Mucosa of rectum (tissue), 2 donors: ENCODE measurements around the gene MAGED4B.
"Not testable (repeated sequence)": the region's sequence is repeated elsewhere in the genome, so short reads cannot be mapped to it uniquely, and the experiment has no call there.

Experiments used
- H3K27ac ChIP-seq, 2 donors: one replicate each; pipeline ENCODE4 v1.7.0; 2013; ENCODE audit warnings: inconsistent platforms in 2 of 2, low read depth in 2 of 2, low read length in 2 of 2
- H3K27me3 ChIP-seq, 2 donors: one replicate each; pipeline ENCODE4 v1.7.0; 2013; ENCODE audit warnings: low read length in 2 of 2; ENCODE audit not compliant: control insufficient read depth in 2 of 2, insufficient read depth in 2 of 2
- H3K36me3 ChIP-seq, 2 donors: one replicate each; pipeline ENCODE4 v1.7.0; 2013; ENCODE audit warnings: low read length in 2 of 2; ENCODE audit not compliant: control insufficient read depth in 2 of 2, insufficient read depth in 2 of 2
- H3K4me1 ChIP-seq, 2 donors: one replicate each; pipeline ENCODE4 v1.7.0; 2013; ENCODE audit warnings: low read length in 2 of 2, mild to moderate bottlenecking in 1 of 2; ENCODE audit not compliant: control insufficient read depth in 2 of 2, insufficient read depth in 2 of 2
- H3K4me3 ChIP-seq, 2 donors: one replicate each; pipeline ENCODE4 v1.7.0; 2013; ENCODE audit warnings: low read length in 2 of 2
- H3K9ac ChIP-seq, 2 donors: one replicate each; pipeline ENCODE4 v1.7.0; 2013; ENCODE audit warnings: low read length in 2 of 2, low read depth in 1 of 2, mild to moderate bottlenecking in 1 of 2
- H3K9me3 ChIP-seq, 2 donors: one replicate each; pipeline ENCODE4 v1.7.0; 2013; ENCODE audit warnings: low read length in 2 of 2; ENCODE audit not compliant: control insufficient read depth in 2 of 2
- donor health status: healthy.
- donor health status: Normal muscosa, but diverticular disease.

MAGED4B gene

GRCh38 chrX:52068666-52069640 is at the start of gene MAGED4B:
Gene MAGED4B (minus strand): TSS chrX:52069183. CDS start chrX:52068172, 1,011 bp downstream.
- H3K27me3 ChIP-seq, H3K36me3 ChIP-seq, H3K9ac ChIP-seq, H3K9me3 ChIP-seq, H3K27ac ChIP-seq, H3K4me3 ChIP-seq, H3K4me1 ChIP-seq: not testable (repeated sequence)

- no peaks in the 10 kb centered on the region for H3K27me3 ChIP-seq
These were observed 49.3 kb upstream of the MAGED4B start for GRCh38 chrX:52118262-52118661.

GRCh38 chrX:52082578-52082977 is 13.6 kb upstream of the MAGED4B start:
- H3K9me3 ChIP-seq, result no peaks in the 10 kb centered on the region
- no peak overlapping the region for H3K27ac ChIP-seq
- H3K4me1 ChIP-seq, result no peaks in the 10 kb centered on the region
- no peaks in the 10 kb centered on the region for H3K27me3 ChIP-seq
- no peak overlapping the region for H3K9ac ChIP-seq
- no peaks in the 10 kb centered on the region for H3K36me3 ChIP-seq
- no peak overlapping the region for H3K4me3 ChIP-seq

More at GRCh38 chrX:52118262-52118661, 49.3 kb upstream of the MAGED4B start:
- Histone ChIP-seq H3K9ac (no peak overlapping the region), H3K4me1 (no peaks in the 10 kb centered on the region), H3K36me3 (no peaks in the 10 kb centered on the region), H3K27ac (no peak overlapping the region), H3K9me3 (no peaks in the 10 kb centered on the region), H3K4me3 (no peak overlapping the region)

GRCh38 chrX:52078131-52078530 is 9.1 kb upstream of the MAGED4B start:
- no peaks in the 10 kb centered on the region for H3K36me3 ChIP-seq
- no peak overlapping the region for H3K27ac ChIP-seq
- H3K4me3 ChIP-seq, result no peak overlapping the region
- no peaks in the 10 kb centered on the region for H3K27me3 ChIP-seq
- no peaks in the 10 kb centered on the region for H3K4me1 ChIP-seq
- H3K9me3 ChIP-seq, result no peaks in the 10 kb centered on the region
- H3K9ac ChIP-seq, result no peak overlapping the region

- H3K9ac ChIP-seq, H3K9me3 ChIP-seq, H3K4me3 ChIP-seq, H3K36me3 ChIP-seq, H3K27me3 ChIP-seq, H3K27ac ChIP-seq, H3K4me1 ChIP-seq: not testable (repeated sequence)
These were observed 26.7 kb downstream of the MAGED4B start for GRCh38 chrX:52042288-52042687.

GRCh38 chrX:52034211-52034610 is 34.8 kb downstream of the MAGED4B start:
- Histone ChIP-seq H3K4me1 (no peaks in the 10 kb centered on the region), H3K27me3 (peaks cover 3 to 6% of the 10 kb centered on the region in 2 donors), H3K27ac (no peak overlapping the region), H3K9ac (no peak overlapping the region), H3K4me3 (no peak overlapping the region), H3K36me3 (no peaks in the 10 kb centered on the region), H3K9me3 (no peaks in the 10 kb centered on the region)

- no peak overlapping the region for H3K4me3 ChIP-seq
- H3K4me1 ChIP-seq, result no peaks in the 10 kb centered on the region
- H3K9me3 ChIP-seq, result no peaks in the 10 kb centered on the region
- no peak overlapping the region for H3K9ac ChIP-seq
- no peak overlapping the region for H3K27ac ChIP-seq
- no peaks in the 10 kb centered on the region for H3K36me3 ChIP-seq
- peaks cover 0 to 2% of the 10 kb centered on the region in 2 donors for H3K27me3 ChIP-seq
These were observed 37.6 kb downstream of the MAGED4B start for GRCh38 chrX:52031371-52031770.

- Histone ChIP-seq H3K9ac (no peak overlapping the region), H3K27me3 (peaks cover 3 to 5% of the 10 kb centered on the region in 2 donors), H3K9me3 (no peaks in the 10 kb centered on the region), H3K4me1 (no peaks in the 10 kb centered on the region), H3K36me3 (no peaks in the 10 kb centered on the region), H3K27ac (no peak overlapping the region), H3K4me3 (no peak overlapping the region)
These were observed 53.2 kb downstream of the MAGED4B start for GRCh38 chrX:52015794-52016193.
